PC-9 (cell line): ENCODE results near the gene ATP8B2. TPM values are rescaled to one million over a fixed set of nuclear protein-coding genes. Genes with fewer than 3 reads are reported as not detected.
"Not testable (repeated sequence)": the region's sequence is repeated elsewhere in the genome, so short reads cannot be mapped to it uniquely, and the experiment has no call there.

Experiments
- Bru-seq: library from RNA; stranded (reverse); fragments of 400-500 nt; gene quantifications from one replicate; lab custom pipeline; 2021; lab: Mats Ljungman, UMichigan
- BruChase-seq, 2 experiments: library from RNA; stranded (reverse); fragments of 400-500 nt; gene quantifications; one replicate each; lab custom pipeline; 2021; lab: Mats Ljungman, UMichigan
- BruUV-seq: library from RNA; stranded (reverse); fragments of 400-500 nt; replicated peaks from 2 replicates; lab custom pipeline; 2021; lab: Mats Ljungman, UMichigan
- CTCF ChIA-PET: fragments of 300-600 bp; sonication (Branson Sonifier 250); formaldehyde crosslinking; loops from one replicate; lab custom pipeline; 2022; ENCODE audit warnings: antibody characterized with exemption; lab: Charles Lee
- POLR2A ChIA-PET: fragments of 300-600 bp; sonication (Branson Sonifier 250); formaldehyde crosslinking; loops from one replicate; lab custom pipeline; 2022; ENCODE audit warnings: antibody characterized with exemption; ENCODE audit not compliant: unreplicated experiment; lab: Charles Lee
- DNase-seq, 2 experiments: peaks; one replicate each; pipeline versions ENCODE4 v3.0.0 to v3.0.0-alpha.2; 2015 to 2022; ENCODE audit warnings: mixed read lengths in 1 of 2
- H2AFZ ChIP-seq: fragments of 200-600 bp; sonication (generic); 2 replicates; pipeline ENCODE4 v1.8.1; 2017; ENCODE audit warnings: antibody characterized with exemption
- H3F3A ChIP-seq: fragments of 200-600 bp; sonication (generic); 2 replicates; pipeline ENCODE4 v1.8.1; 2017; ENCODE audit warnings: antibody characterized with exemption, mild to moderate bottlenecking, low read depth; ENCODE audit not compliant: insufficient read depth
- H3K27ac ChIP-seq: fragments of 200-600 bp; sonication (generic); 2 replicates; pipeline ENCODE4 v1.6.1; 2016; ENCODE audit warnings: mixed run types
- H3K27me3 ChIP-seq: fragments of 200-600 bp; sonication (generic); 2 replicates; pipeline ENCODE4 v1.6.1; 2016; ENCODE audit warnings: low read depth, mixed run types; ENCODE audit not compliant: insufficient read depth
- H3K36me3 ChIP-seq: fragments of 200-600 bp; sonication (generic); 2 replicates; pipeline ENCODE4 v1.6.1; 2016; ENCODE audit warnings: low read depth, mixed run types
- H3K4me1 ChIP-seq: fragments of 200-600 bp; sonication (generic); replicated peaks from 2 replicates; pipeline ENCODE4 v1.6.1; 2016; ENCODE audit warnings: mixed run types; ENCODE audit not compliant: insufficient read depth
- H3K4me2 ChIP-seq: fragments of 200-600 bp; sonication (generic); 2 replicates; pipeline ENCODE4 v1.6.1; 2017; ENCODE audit warnings: mixed run types
- H3K4me3 ChIP-seq: fragments of 200-600 bp; sonication (generic); 2 replicates; pipeline ENCODE4 v1.6.1; 2016; ENCODE audit warnings: mixed run types
- H3K79me2 ChIP-seq: fragments of 200-600 bp; sonication (generic); 2 replicates; pipeline ENCODE4 v1.6.1; 2017; ENCODE audit warnings: low read depth, mixed run types
- H3K9me2 ChIP-seq: fragments of 200-600 bp; sonication (generic); 2 replicates; pipeline ENCODE4 v1.8.1; 2017; ENCODE audit warnings: mild to moderate bottlenecking; ENCODE audit not compliant: insufficient read depth
- H3K9me3 ChIP-seq: fragments of 200-600 bp; sonication (generic); 2 replicates; pipeline ENCODE4 v1.8.1; 2016; ENCODE audit warnings: low read depth; ENCODE audit not compliant: insufficient read depth
- H4K20me1 ChIP-seq: fragments of 200-600 bp; sonication (generic); 2 replicates; pipeline ENCODE4 v1.8.1; 2017; ENCODE audit not compliant: insufficient read depth
- EZH2 ChIP-seq: fragments of 200-600 bp; sonication (generic); IDR thresholded peaks from 2 replicates; pipeline ENCODE4 v1.8.0; 2017; ENCODE audit warnings: antibody characterized with exemption, low read depth
- intact Hi-C: fragments of 100-400 bp; cut with micrococcal nuclease; formaldehyde crosslinking; loops from one replicate; pipeline ENCODE4 v1.10.0; 2022; ENCODE audit not compliant: unreplicated experiment
- long read RNA-seq: library from polyadenylated mRNA; stranded (forward); transcript quantifications from one replicate; pipeline ENCODE4 v2.0.0, GENCODE V29; 2022
- total RNA-seq: library from RNA; stranded (reverse); gene quantifications from 2 replicates; pipeline ENCODE4 v1.2.3, GENCODE V29; 2021
- TF ChIP-seq, protein P1 (sequence below): fragments of 200-600 bp; sonication (generic); conservative IDR thresholded peaks from 2 replicates; pipeline ENCODE4 v1.6.1; 2017; ENCODE audit warnings: mixed run types, antibody characterized with exemption, mild to moderate bottlenecking, moderate library complexity

ATP8B2 gene, protein sequence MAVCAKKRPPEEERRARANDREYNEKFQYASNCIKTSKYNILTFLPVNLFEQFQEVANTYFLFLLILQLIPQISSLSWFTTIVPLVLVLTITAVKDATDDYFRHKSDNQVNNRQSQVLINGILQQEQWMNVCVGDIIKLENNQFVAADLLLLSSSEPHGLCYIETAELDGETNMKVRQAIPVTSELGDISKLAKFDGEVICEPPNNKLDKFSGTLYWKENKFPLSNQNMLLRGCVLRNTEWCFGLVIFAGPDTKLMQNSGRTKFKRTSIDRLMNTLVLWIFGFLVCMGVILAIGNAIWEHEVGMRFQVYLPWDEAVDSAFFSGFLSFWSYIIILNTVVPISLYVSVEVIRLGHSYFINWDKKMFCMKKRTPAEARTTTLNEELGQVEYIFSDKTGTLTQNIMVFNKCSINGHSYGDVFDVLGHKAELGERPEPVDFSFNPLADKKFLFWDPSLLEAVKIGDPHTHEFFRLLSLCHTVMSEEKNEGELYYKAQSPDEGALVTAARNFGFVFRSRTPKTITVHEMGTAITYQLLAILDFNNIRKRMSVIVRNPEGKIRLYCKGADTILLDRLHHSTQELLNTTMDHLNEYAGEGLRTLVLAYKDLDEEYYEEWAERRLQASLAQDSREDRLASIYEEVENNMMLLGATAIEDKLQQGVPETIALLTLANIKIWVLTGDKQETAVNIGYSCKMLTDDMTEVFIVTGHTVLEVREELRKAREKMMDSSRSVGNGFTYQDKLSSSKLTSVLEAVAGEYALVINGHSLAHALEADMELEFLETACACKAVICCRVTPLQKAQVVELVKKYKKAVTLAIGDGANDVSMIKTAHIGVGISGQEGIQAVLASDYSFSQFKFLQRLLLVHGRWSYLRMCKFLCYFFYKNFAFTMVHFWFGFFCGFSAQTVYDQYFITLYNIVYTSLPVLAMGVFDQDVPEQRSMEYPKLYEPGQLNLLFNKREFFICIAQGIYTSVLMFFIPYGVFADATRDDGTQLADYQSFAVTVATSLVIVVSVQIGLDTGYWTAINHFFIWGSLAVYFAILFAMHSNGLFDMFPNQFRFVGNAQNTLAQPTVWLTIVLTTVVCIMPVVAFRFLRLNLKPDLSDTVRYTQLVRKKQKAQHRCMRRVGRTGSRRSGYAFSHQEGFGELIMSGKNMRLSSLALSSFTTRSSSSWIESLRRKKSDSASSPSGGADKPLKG
- total RNA-seq (0.07 and 1.4 TPM in 2 replicates), Bru-seq, nascent RNA (percentile 3 among the genes with signal in this experiment), BruChase-seq, experiment 1, labeled RNA remaining after a 2-hour chase (percentile 11 among the genes with signal in this experiment), BruChase-seq, experiment 2, labeled RNA remaining after a 6-hour chase (percentile 13 among the genes with signal in this experiment)
- long read RNA-seq: 0 reads

- no peak within 1 kb of the TSS for H3K4me2 ChIP-seq
- no peaks in the 10 kb centered on the region for H3K36me3 ChIP-seq
- peak in 1 of 2 experiments; percentile 60 for DNase-seq
- no peaks in the 10 kb centered on the region for H3K79me2 ChIP-seq
- no peaks in the 10 kb centered on the region for H3K9me3 ChIP-seq
- intact Hi-C loops: loop anchor here (1.0 kb wide), 1 partner anchor 80 kb away; the partner anchor contains the start of gene IL6R
- no peaks in the 10 kb centered on the region for H3K4me1 ChIP-seq
- H3K4me3 ChIP-seq: no peak within 1 kb of the TSS
- no peaks in the 10 kb centered on the region for H4K20me1 ChIP-seq
- H3K27me3 ChIP-seq: peaks cover 57% of the 10 kb centered on the region
- no TSS peak for BruUV-seq
- ChIA-PET CTCF (interaction anchor here (0.5 kb wide), 1 partner anchor 50 kb away, joined by 5 read pairs; no protein-coding TSS in a partner anchor), POLR2A (interaction anchor here (0.8 to 1.0 kb wide), 2 partner anchors 188 to 516 kb away, joined by 7 read pairs; no protein-coding TSS in a partner anchor)
- H3K27ac ChIP-seq: no peak within 1 kb of the TSS
- no peak within 1 kb of the TSS for H2AFZ ChIP-seq
- no peaks in the 10 kb centered on the region for H3K9me2 ChIP-seq
- no peaks in the 10 kb centered on the region for H3F3A ChIP-seq
- TF ChIP-seq EZH2: no peak
- TF ChIP-seq, protein P1, sequence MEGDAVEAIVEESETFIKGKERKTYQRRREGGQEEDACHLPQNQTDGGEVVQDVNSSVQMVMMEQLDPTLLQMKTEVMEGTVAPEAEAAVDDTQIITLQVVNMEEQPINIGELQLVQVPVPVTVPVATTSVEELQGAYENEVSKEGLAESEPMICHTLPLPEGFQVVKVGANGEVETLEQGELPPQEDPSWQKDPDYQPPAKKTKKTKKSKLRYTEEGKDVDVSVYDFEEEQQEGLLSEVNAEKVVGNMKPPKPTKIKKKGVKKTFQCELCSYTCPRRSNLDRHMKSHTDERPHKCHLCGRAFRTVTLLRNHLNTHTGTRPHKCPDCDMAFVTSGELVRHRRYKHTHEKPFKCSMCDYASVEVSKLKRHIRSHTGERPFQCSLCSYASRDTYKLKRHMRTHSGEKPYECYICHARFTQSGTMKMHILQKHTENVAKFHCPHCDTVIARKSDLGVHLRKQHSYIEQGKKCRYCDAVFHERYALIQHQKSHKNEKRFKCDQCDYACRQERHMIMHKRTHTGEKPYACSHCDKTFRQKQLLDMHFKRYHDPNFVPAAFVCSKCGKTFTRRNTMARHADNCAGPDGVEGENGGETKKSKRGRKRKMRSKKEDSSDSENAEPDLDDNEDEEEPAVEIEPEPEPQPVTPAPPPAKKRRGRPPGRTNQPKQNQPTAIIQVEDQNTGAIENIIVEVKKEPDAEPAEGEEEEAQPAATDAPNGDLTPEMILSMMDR: peak; percentile 80
These were observed at the start of gene ATP8B2 for GRCh38 chr1:154324669-154325582. ATP8B2 (plus strand) TSS chr1:154325525; CDS start chr1:154328142, 2,617 bp downstream.

- ChIA-PET POLR2A (no interaction called here), CTCF (interaction anchor here (0.8 kb wide), 1 partner anchor 76 kb away, joined by 5 read pairs; no protein-coding TSS in a partner anchor)
- H3K9me2 ChIP-seq: no peaks in the 10 kb centered on the region
- H4K20me1 ChIP-seq: no peaks in the 10 kb centered on the region
- H3K4me1 ChIP-seq: peaks cover 6% of the 10 kb centered on the region
- no peak overlapping the region for H2AFZ ChIP-seq
- no peaks in the 10 kb centered on the region for H3K27me3 ChIP-seq
- DNase-seq: no peak
- H3K4me2 ChIP-seq: no peak overlapping the region
- peaks cover 18% of the 10 kb centered on the region for H3K79me2 ChIP-seq
- TF ChIP-seq, protein P1: peak; percentile 40
- no peak for TF ChIP-seq EZH2
- peaks cover 4% of the 10 kb centered on the region; the same call in 1 of the 2 replicates for H3F3A ChIP-seq
- no peak overlapping the region for H3K4me3 ChIP-seq
- intact Hi-C loops: loop anchor here (5.0 kb wide), 1 partner anchor 271 kb away; no protein-coding TSS in a partner anchor
- BruUV-seq: no TSS peak
- peaks cover 3% of the 10 kb centered on the region; the same call in 1 of the 2 replicates for H3K36me3 ChIP-seq
- H3K27ac ChIP-seq: no peak overlapping the region
- no peaks in the 10 kb centered on the region for H3K9me3 ChIP-seq
These were observed 48.5 kb upstream of the ATP8B2 start for GRCh38 chr1:154276797-154277196.

- H3K4me2 ChIP-seq, POLR2A ChIA-PET, H2AFZ ChIP-seq, H3K9me3 ChIP-seq, CTCF ChIA-PET, H3K36me3 ChIP-seq, H3F3A ChIP-seq, H3K4me3 ChIP-seq, BruUV-seq, intact Hi-C loops, H3K9me2 ChIP-seq, H3K4me1 ChIP-seq, H4K20me1 ChIP-seq, H3K27ac ChIP-seq, H3K79me2 ChIP-seq, DNase-seq: not testable (repeated sequence)
- peaks cover 24% of the 10 kb centered on the region; the same call in 1 of the 2 replicates for H3K27me3 ChIP-seq
These were observed 37.7 kb upstream of the ATP8B2 start for GRCh38 chr1:154287591-154287990.
